SK-N-SH (cell line): Measurements from ENCODE around the gene MPST. TPM values are rescaled to one million over a fixed set of nuclear protein-coding genes. Genes with fewer than 3 reads are reported as not detected.

Experiments used
- CTCF ChIA-PET: fragments of 300-600, 350-600 bp; formaldehyde crosslinking; extraction: SDS; loops from one replicate; lab custom pipeline; 2021; lab: Yijun Ruan, JAX
- POLR2A ChIA-PET: fragments of 350-600 bp; sonication (Branson Sonifier 250); formaldehyde crosslinking; extraction: SDS; loops from one replicate; lab custom pipeline; 2020; ENCODE audit warnings: antibody characterized with exemption, inconsistent platforms; lab: Yijun Ruan, JAX
- DNase-seq: peaks from one replicate; pipeline ENCODE4 v3.0.0; 2012
- H2AFZ ChIP-seq: fragments of 200-600 bp; sonication (generic); 2 replicates; pipeline ENCODE4 v1.8.1; 2016; ENCODE audit warnings: antibody characterized with exemption, mild to moderate bottlenecking, low read depth
- H3F3A ChIP-seq: fragments of 200-600 bp; sonication (generic); replicated peaks from 2 replicates; pipeline ENCODE3; 2016; ENCODE audit warnings: antibody characterized with exemption, mild to moderate bottlenecking; ENCODE audit not compliant: insufficient read depth
- H3K27ac ChIP-seq, 2 experiments: fragments of 200-500 bp in 1 of 2; fragments of 200-600 bp in 1 of 2; sonication (Bioruptor generic) in 1 of 2; sonication (generic), shearing (Covaris generic) in 1 of 2; 2 replicates each; pipeline versions ENCODE4 v1.5.1 to v1.6.1; 2014 to 2016; ENCODE audit warnings: low read depth in 2 of 2, inconsistent platforms in 1 of 2, low read length in 1 of 2, mild to moderate bottlenecking in 1 of 2, mixed read lengths in 1 of 2
- H3K27me3 ChIP-seq: fragments of 200-600 bp; sonication (generic), shearing (Covaris generic); 2 replicates; pipeline ENCODE4 v1.6.1; 2016; ENCODE audit warnings: mixed run types; ENCODE audit not compliant: insufficient read depth
- H3K36me3 ChIP-seq, 2 experiments: fragments of 200-500 bp in 1 of 2; fragments of 200-600 bp in 1 of 2; sonication (Bioruptor generic) in 1 of 2; sonication (generic) in 1 of 2; replicated peaks in 1 of 2; 2 replicates each; pipeline versions ENCODE3 to v1.5.1; 2014 to 2016; ENCODE audit warnings: low read length in 1 of 2, mild to moderate bottlenecking in 1 of 2; ENCODE audit not compliant: insufficient read depth in 2 of 2, control insufficient read depth in 1 of 2
- H3K4me1 ChIP-seq, 2 experiments: fragments of 200-500 bp in 1 of 2; fragments of 200-600 bp in 1 of 2; sonication (Bioruptor generic) in 1 of 2; sonication (generic), shearing (Covaris generic) in 1 of 2; 2 replicates each; pipeline versions ENCODE4 v1.5.1 to v1.6.1; 2014 to 2016; ENCODE audit warnings: low read depth in 1 of 2, low read length in 1 of 2, mixed run types in 1 of 2; ENCODE audit not compliant: insufficient read depth in 2 of 2, control insufficient read depth in 1 of 2
- H3K4me2 ChIP-seq: fragments of 200-600 bp; sonication (generic), shearing (Covaris generic); 2 replicates; pipeline ENCODE4 v1.6.1; 2017; ENCODE audit warnings: mixed run types
- H3K4me3 ChIP-seq, 2 experiments: fragments of 200-500 bp in 1 of 2; fragments of 200-600 bp in 1 of 2; sonication (Bioruptor generic) in 1 of 2; sonication (generic), shearing (Covaris generic) in 1 of 2; 2 replicates each; pipeline versions ENCODE4 v1.5.1 to v1.8.1; 2014 to 2016; ENCODE audit warnings: low read depth in 2 of 2, inconsistent platforms in 1 of 2, low read length in 1 of 2, mild to moderate bottlenecking in 1 of 2, mixed read lengths in 1 of 2, moderate library complexity in 1 of 2
- H3K79me2 ChIP-seq: fragments of 200-600 bp; sonication (generic); 2 replicates; pipeline ENCODE4 v1.8.1; 2017; ENCODE audit warnings: mild to moderate bottlenecking; ENCODE audit not compliant: insufficient read depth
- H3K9ac ChIP-seq: fragments of 200-600 bp; sonication (generic); 2 replicates; pipeline ENCODE4 v1.6.1; 2017; ENCODE audit warnings: mixed run types
- H3K9me2 ChIP-seq: fragments of 200-600 bp; sonication (generic); 2 replicates; pipeline ENCODE4 v1.6.1; 2017; ENCODE audit warnings: mixed run types
- H3K9me3 ChIP-seq: fragments of 200-600 bp; sonication (generic); 2 replicates; pipeline ENCODE4 v1.6.1; 2017; ENCODE audit warnings: mixed run types, mild to moderate bottlenecking, moderate library complexity
- H4K20me1 ChIP-seq: fragments of 200-600 bp; sonication (generic); 2 replicates; pipeline ENCODE4 v1.6.1; 2017; ENCODE audit warnings: mild to moderate bottlenecking, mixed run types; ENCODE audit not compliant: insufficient read depth
- CHD2 ChIP-seq: fragments of 150-350 bp; IDR thresholded peaks from 2 replicates; pipeline ENCODE4 v1.6.1; 2018; ENCODE audit warnings: low read length; ENCODE audit not compliant: partially characterized antibody
- ELF1 ChIP-seq: IDR thresholded peaks from 2 replicates; pipeline ENCODE4 v1.4.0; 2012
- EP300 ChIP-seq, 2 experiments: IDR thresholded peaks; 2 replicates each; pipeline versions ENCODE4 v1.4.0 to v1.6.1; 2012; ENCODE audit warnings: borderline replicate concordance in 1 of 2, low read depth in 1 of 2, low read length in 1 of 2
- EZH2phosphoT487 ChIP-seq: fragments of 200-600 bp; sonication (generic); IDR thresholded peaks from 2 replicates; pipeline ENCODE4 v1.6.1; 2017; ENCODE audit warnings: low read depth, mixed run types, mild to moderate bottlenecking, antibody characterized with exemption, moderate library complexity, borderline replicate concordance
- FOSL2 ChIP-seq: IDR thresholded peaks from 2 replicates; pipeline ENCODE4 v1.4.0; 2012; ENCODE audit warnings: low read depth, mild to moderate bottlenecking, moderate library complexity, borderline replicate concordance
- FOXJ3 ChIP-seq: sonication (generic); formaldehyde crosslinking; IDR thresholded peaks from 2 replicates; pipeline ENCODE4 v1.5.1; 2020; ENCODE audit warnings: mild to moderate bottlenecking, missing genetic modification reagents
- FOXM1 ChIP-seq: IDR thresholded peaks from 2 replicates; pipeline ENCODE4 v1.4.0; 2012; ENCODE audit warnings: low read depth, mild to moderate bottlenecking
- GABPA ChIP-seq: IDR thresholded peaks from 2 replicates; pipeline ENCODE4 v1.4.0; 2012; ENCODE audit warnings: low read depth, mild to moderate bottlenecking
- JUND ChIP-seq: IDR thresholded peaks from 2 replicates; pipeline ENCODE4 v1.4.0; 2012
- MEF2A ChIP-seq: IDR thresholded peaks from 2 replicates; pipeline ENCODE4 v1.4.0; 2012; ENCODE audit warnings: low read depth, borderline replicate concordance
- MXI1 ChIP-seq: IDR thresholded peaks from 2 replicates; pipeline ENCODE4 v1.6.1; 2012; ENCODE audit warnings: mild to moderate bottlenecking, low read depth, low read length, improper control_type of control experiment
- NFIC ChIP-seq: IDR thresholded peaks from 2 replicates; pipeline ENCODE4 v1.4.0; 2012; ENCODE audit warnings: borderline replicate concordance
- NRF1 ChIP-seq: IDR thresholded peaks from 2 replicates; pipeline ENCODE4 v1.6.1; 2012; ENCODE audit warnings: low read depth, mild to moderate bottlenecking, low read length
- POLR2AphosphoS5 ChIP-seq: IDR thresholded peaks from 2 replicates; pipeline ENCODE4 v1.6.1; 2012; ENCODE audit warnings: low read depth, low read length
- RFX5 ChIP-seq: IDR thresholded peaks from 2 replicates; pipeline ENCODE4 v1.6.1; 2012; ENCODE audit warnings: mild to moderate bottlenecking, improper control_type of control experiment, low read length
- RXRA ChIP-seq: IDR thresholded peaks from 2 replicates; pipeline ENCODE4 v1.4.0; 2012; ENCODE audit warnings: low read depth, mild to moderate bottlenecking, borderline replicate concordance
- SIN3A ChIP-seq: IDR thresholded peaks from 2 replicates; pipeline ENCODE4 v1.6.1; 2012; ENCODE audit warnings: low read depth, mild to moderate bottlenecking, low read length, moderate library complexity, borderline replicate concordance
- SMC3 ChIP-seq: IDR thresholded peaks from 2 replicates; pipeline ENCODE4 v1.6.1; 2012; ENCODE audit warnings: low read depth, low read length, improper control_type of control experiment
- TCF12 ChIP-seq: IDR thresholded peaks from 2 replicates; pipeline ENCODE4 v1.4.0; 2012
- TEAD4 ChIP-seq: IDR thresholded peaks from 2 replicates; pipeline ENCODE4 v1.4.0; 2012; ENCODE audit warnings: mild to moderate bottlenecking, borderline replicate concordance; ENCODE audit not compliant: insufficient read depth
- YY1 ChIP-seq: IDR thresholded peaks from 2 replicates; pipeline ENCODE4 v1.4.0; 2012; ENCODE audit warnings: low read depth, mild to moderate bottlenecking
- WGBS: methylation state at CpG from one replicate; pipeline ENCODE4 v1.1.6; 2017; ENCODE audit warnings: low lambda C conversion rate; 5-methylcytosine and 5-hydroxymethylcytosine counted together
- polyA plus RNA-seq, 3 experiments: library from polyadenylated mRNA; depleted of rRNA; stranded (reverse); fragments of >200 nt; gene quantifications; 2 replicates each; pipeline ENCODE4 v1.2.3, GENCODE V29; 2012
- TF ChIP-seq, protein P1 (sequence below): IDR thresholded peaks from 2 replicates; pipeline ENCODE4 v1.4.0; 2012; ENCODE audit warnings: low read depth, borderline replicate concordance
- TF ChIP-seq, protein P2 (sequence below): IDR thresholded peaks from 2 replicates; pipeline ENCODE4 v1.4.0; 2012; ENCODE audit warnings: low read depth
- TF ChIP-seq, protein P3 (sequence below): fragments of 150-350 bp; IDR thresholded peaks from 2 replicates; pipeline ENCODE4 v1.6.1; 2017; ENCODE audit warnings: antibody characterized with exemption, low read length, low read depth, borderline replicate concordance
- TF ChIP-seq, protein P4 (sequence below): IDR thresholded peaks from 2 replicates; pipeline ENCODE4; 2012

MPST gene
- polyA plus RNA-seq, 1 of the 3 experiments (the other 2 are of a cell fraction): 60.4 TPM

DNA sequence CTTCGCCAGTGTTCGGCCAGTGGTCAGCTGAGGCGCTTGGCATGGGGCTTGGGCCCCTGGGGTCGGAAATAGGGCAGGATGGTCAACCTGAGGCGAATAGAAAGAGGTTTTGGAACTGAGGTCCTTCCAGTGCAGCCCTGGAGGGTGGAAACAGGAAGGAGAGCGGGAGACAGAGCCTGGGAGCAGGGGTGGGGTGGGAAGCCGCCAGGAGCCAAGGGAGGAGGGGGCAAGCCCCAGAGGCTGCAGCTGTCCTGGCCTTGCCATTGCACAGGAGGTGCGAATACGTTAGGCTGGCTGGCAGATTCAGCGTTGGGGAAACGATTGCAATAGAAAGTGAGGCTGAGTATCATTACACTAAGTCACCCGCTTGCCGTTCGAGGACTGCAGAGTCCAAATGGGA lies 18.1 kb downstream of the MPST start:
- H2AFZ ChIP-seq: no peak overlapping the region
- H3K9me3 ChIP-seq: no peaks in the 10 kb centered on the region
- no peak overlapping the region for H3K27ac ChIP-seq
- H3K9ac ChIP-seq: no peak overlapping the region
- 77% methylated on average over 14 of the region's 14 CpGs for WGBS
- no peaks in the 10 kb centered on the region for H3K27me3 ChIP-seq
- H3K4me3 ChIP-seq: no peak overlapping the region
- peaks cover 0 to 14% of the 10 kb centered on the region in 2 experiments; a peak in 1 of 4 replicates for H3K4me1 ChIP-seq
- H4K20me1 ChIP-seq: no peaks in the 10 kb centered on the region
- no peak overlapping the region for H3K4me2 ChIP-seq
- no peaks in the 10 kb centered on the region for H3K9me2 ChIP-seq
- peaks cover 8% of the 10 kb centered on the region for H3F3A ChIP-seq
- ChIA-PET POLR2A (no interaction called here), CTCF (interaction anchor here (1.0 to 1.1 kb wide), 2 partner anchors 15 to 16 kb away, joined by 3 to 4 read pairs; no protein-coding TSS in a partner anchor)
- H3K79me2 ChIP-seq: no peaks in the 10 kb centered on the region
- no peaks in the 10 kb centered on the region for H3K36me3 ChIP-seq
- TF ChIP-seq RXRA (no peak), YY1 (no peak), CHD2 (no peak), SMC3 (no peak), FOSL2 (no peak), MXI1 (no peak), FOXM1 (no peak), NFIC (no peak), GABPA (no peak), MEF2A (no peak), RFX5 (no peak), TEAD4 (no peak), ELF1 (no peak), FOXJ3 (no peak), EP300 (IDR thresholded peaks at IDR 0.05; ENCODE audit: borderline replicate concordance in 1 of 2, low read depth in 1 of 2, low read length in 1 of 2) (no peak)
- TF ChIP-seq, protein P1, sequence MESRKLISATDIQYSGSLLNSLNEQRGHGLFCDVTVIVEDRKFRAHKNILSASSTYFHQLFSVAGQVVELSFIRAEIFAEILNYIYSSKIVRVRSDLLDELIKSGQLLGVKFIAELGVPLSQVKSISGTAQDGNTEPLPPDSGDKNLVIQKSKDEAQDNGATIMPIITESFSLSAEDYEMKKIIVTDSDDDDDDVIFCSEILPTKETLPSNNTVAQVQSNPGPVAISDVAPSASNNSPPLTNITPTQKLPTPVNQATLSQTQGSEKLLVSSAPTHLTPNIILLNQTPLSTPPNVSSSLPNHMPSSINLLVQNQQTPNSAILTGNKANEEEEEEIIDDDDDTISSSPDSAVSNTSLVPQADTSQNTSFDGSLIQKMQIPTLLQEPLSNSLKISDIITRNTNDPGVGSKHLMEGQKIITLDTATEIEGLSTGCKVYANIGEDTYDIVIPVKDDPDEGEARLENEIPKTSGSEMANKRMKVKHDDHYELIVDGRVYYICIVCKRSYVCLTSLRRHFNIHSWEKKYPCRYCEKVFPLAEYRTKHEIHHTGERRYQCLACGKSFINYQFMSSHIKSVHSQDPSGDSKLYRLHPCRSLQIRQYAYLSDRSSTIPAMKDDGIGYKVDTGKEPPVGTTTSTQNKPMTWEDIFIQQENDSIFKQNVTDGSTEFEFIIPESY: no peak
- TF ChIP-seq, protein P2, sequence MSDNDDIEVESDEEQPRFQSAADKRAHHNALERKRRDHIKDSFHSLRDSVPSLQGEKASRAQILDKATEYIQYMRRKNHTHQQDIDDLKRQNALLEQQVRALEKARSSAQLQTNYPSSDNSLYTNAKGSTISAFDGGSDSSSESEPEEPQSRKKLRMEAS: no peak
- no peak for DNase-seq

DNA sequence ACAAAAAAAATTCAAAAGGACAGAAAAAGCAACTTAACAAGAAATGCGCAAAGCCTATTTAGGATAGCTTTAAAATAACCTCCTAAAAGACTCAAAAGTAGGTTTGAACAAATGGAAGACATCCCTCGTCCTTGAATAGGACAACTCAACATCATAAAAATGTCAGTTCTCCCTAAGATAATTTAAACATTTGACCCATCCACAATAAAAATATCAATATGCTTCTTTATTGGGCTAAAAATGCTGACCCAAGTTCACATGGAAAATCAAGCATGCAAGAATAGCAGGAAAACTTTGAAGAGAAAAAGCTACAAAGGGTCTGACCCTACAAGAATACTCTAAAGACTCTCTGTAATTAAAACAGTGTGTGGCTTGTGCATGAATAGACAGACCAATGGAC lies 19.9 kb downstream of the MPST start:
- 84% methylated on average over 2 of the region's 2 CpGs for WGBS
- Histone ChIP-seq H3F3A (peaks cover 8% of the 10 kb centered on the region), H3K27me3 (no peaks in the 10 kb centered on the region), H3K4me1 (peaks cover 0 to 14% of the 10 kb centered on the region in 2 experiments; a peak in 1 of 4 replicates), H3K4me2 (no peak overlapping the region), H3K9ac (no peak overlapping the region), H3K9me2 (no peaks in the 10 kb centered on the region), H3K4me3 (no peak overlapping the region), H3K9me3 (no peaks in the 10 kb centered on the region), H3K27ac (no peak overlapping the region), H3K36me3 (no peaks in the 10 kb centered on the region), H3K79me2 (no peaks in the 10 kb centered on the region), H2AFZ (no peak overlapping the region), H4K20me1 (no peaks in the 10 kb centered on the region)
- DNase-seq: no peak
- POLR2A ChIA-PET: no interaction called here
- CTCF ChIA-PET: interaction anchor here (3.4 kb wide), 1 partner anchor 17 kb away, joined by 18 read pairs; no protein-coding TSS in a partner anchor
- TF ChIP-seq POLR2AphosphoS5: no peak
- no peak for TF ChIP-seq CHD2
- no peak for TF ChIP-seq YY1
- no peak for TF ChIP-seq EZH2phosphoT487
- TF ChIP-seq, protein P3, sequence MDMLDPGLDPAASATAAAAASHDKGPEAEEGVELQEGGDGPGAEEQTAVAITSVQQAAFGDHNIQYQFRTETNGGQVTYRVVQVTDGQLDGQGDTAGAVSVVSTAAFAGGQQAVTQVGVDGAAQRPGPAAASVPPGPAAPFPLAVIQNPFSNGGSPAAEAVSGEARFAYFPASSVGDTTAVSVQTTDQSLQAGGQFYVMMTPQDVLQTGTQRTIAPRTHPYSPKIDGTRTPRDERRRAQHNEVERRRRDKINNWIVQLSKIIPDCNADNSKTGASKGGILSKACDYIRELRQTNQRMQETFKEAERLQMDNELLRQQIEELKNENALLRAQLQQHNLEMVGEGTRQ: no peak
- no peak for TF ChIP-seq EP300 (IDR thresholded peaks at IDR 0.05; ENCODE audit: borderline replicate concordance in 1 of 2, low read depth in 1 of 2, low read length in 1 of 2)
- TF ChIP-seq TCF12: no peak
- TF ChIP-seq, protein P4, sequence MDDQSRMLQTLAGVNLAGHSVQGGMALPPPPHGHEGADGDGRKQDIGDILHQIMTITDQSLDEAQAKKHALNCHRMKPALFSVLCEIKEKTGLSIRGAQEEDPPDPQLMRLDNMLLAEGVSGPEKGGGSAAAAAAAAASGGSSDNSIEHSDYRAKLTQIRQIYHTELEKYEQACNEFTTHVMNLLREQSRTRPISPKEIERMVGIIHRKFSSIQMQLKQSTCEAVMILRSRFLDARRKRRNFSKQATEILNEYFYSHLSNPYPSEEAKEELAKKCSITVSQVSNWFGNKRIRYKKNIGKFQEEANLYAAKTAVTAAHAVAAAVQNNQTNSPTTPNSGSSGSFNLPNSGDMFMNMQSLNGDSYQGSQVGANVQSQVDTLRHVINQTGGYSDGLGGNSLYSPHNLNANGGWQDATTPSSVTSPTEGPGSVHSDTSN: no peak
- no peak for TF ChIP-seq FOXJ3
- TF ChIP-seq SIN3A: no peak
- TF ChIP-seq NRF1: no peak
- no peak for TF ChIP-seq JUND
